ENCODE data around the gene OGFOD3.
"Not testable (repeated sequence)": the region's sequence is repeated elsewhere in the genome, so short reads cannot be mapped to it uniquely, and the experiment has no call there.

OGFOD3 gene

DNA sequence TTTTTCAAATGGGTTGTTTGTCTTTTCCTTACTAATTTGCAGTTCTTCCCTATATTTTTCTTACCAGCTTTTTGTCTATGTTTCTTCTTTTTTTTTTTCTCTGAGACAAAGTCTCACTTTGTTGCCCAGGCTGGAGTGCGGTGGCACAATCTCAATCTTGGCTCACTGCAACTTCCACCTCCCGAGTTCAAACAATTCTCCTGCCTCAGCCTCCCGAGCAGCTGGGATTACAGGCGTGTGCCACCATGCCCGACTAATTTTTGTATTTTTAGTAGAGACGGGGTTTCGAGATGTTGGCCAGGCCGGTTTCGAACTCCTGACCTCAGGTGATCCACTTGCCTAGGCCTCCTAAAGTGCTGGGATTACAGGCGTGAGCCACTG lies 45.3 kb downstream of the OGFOD3 start:
- DNase-seq (ENCODE audit: low read depth in 3 of 3): not testable (repeated sequence)

DNA sequence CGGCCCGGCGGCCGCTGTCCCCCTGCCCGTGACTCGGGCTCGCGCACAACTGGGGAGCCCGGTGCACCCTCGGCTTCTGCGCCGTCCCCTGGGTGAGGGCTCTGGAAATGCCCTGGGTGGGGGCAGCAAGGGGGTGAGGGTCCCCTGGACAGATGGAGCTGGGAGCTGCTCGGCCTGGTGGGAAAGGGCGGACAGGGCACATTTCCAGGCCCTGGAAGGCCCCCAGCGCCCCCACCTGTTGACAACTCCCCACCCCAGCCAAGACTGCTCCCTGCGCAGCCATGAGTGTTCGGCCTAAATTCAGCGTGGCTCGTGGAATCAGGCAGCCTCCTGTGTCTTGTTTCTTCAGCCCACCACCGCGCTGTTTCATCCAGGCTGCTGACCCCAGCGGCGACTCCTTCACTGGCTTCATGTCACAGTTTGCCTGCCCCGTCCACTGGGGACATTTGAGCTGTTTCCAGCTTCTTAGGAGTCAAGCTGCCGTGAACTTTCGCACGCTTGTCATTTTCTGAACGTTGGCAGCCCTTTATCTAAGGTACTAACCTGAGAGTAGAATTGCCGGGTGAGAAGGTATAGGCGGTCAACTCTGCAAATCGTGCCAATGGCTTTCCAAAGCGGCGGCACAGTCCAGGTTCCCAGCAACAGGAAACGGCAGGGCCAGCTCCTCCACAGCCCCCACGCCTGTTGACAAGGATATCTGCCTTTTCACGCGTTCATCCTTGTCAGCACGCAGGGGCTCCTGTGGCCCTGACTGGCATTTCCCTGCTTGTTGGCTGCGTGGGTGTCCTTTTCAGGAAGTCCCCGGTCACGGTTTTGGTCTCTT lies 45.9 kb downstream of the OGFOD3 start:
- DNase-seq (ENCODE audit: low read depth in 3 of 3): no peak

GRCh38 chr17:82371333-82372248 lies 46.8 kb downstream of the OGFOD3 start, which contains the start of gene UTS2R:
Gene UTS2R (plus strand): TSS chr17:82371765. CDS start chr17:82374325, 2,560 bp downstream.
- no peak for DNase-seq (ENCODE audit: low read depth in 3 of 3)

- DNase-seq (ENCODE audit: low read depth in 3 of 3): peak in 2 of 3 experiments; percentile 13 to 23
These were observed 47.7 kb downstream of the OGFOD3 start for GRCh38 chr17:82370471-82371332.

DNA sequence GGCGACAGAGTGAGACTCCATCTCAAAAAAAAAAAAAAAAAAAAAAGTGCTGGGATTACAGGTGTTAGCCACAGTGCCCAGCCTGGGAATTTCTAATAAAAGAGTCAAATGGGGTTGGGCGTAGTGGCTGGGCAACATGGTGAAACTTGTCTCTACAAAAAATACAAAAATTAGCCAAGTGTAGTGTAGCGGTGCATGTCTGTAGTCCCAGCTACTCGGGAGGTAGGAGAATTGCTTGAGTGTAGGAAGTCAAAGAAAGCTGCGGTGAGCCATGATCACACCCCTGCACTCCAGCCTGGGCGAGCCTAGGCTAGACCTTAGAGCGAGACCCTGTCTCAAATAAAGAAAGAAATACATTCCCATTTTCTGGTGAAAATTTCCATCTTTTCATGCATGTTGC lies 49.2 kb downstream of the OGFOD3 start:
- no peak for DNase-seq (ENCODE audit: low read depth in 3 of 3)

- DNase-seq (ENCODE audit: low read depth in 3 of 3): no peak
These were observed 50.5 kb downstream of the OGFOD3 start for GRCh38 chr17:82367724-82368524.

DNA sequence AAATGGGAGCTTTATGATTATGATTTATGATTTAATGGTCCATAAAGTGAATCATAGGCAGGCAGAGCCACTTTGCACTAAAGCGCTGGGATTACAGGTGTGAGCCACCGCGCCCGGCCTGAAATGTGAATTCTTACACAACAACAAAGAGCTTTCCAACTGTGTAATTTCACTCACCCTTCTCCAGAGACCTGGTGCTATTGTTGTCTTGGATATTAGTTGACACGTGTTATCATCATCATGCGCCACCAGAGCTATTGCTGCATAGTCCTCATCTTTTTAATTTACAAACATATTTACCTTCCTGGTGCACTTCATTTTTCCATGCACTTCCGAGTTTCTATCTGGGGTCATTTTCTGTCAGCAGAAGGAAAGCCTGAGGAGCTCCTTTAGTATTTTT lies 51.6 kb downstream of the OGFOD3 start:
- no peak for DNase-seq (ENCODE audit: low read depth in 3 of 3)

- no peak for DNase-seq (ENCODE audit: low read depth in 3 of 3)
These were observed 52.6 kb downstream of the OGFOD3 start for GRCh38 chr17:82365606-82366295.

- no peak for DNase-seq (ENCODE audit: low read depth in 3 of 3)
These were observed 56.3 kb downstream of the OGFOD3 start for GRCh38 chr17:82361885-82362633.

DNA sequence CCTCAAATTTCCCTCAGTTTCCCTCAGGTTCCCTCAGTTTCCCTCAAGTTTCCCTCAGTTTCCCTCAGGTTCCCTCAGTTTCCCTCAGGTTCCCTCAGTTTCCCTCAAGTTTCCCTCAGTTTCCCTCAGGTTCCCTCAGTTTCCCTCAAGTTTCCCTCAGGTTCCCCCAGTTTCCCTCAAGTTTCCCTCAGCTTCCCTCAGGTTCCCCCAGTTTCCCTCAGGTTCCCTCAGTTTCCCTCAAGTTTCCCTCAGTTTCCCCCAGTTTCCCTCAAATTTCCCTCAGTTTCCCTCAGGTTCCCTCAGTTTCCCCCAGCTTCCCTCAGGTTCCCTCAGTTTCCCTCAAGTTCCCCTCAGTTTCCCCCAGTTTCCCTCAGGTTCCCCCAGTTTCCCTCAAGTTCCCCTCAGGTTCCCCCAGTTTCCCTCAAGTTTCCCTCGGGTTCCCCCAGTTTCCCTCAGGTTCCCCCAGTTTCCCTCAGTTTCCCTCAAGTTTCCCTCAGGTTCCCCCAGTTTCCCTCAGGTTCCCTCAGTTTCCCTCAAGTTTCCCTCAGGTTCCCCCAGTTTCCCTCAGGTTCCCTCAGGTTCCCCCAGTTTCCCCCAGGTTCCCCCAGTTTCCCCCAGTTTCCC lies 58.8 kb downstream of the OGFOD3 start:
- DNase-seq (ENCODE audit: low read depth in 3 of 3): not testable (repeated sequence)

DNA sequence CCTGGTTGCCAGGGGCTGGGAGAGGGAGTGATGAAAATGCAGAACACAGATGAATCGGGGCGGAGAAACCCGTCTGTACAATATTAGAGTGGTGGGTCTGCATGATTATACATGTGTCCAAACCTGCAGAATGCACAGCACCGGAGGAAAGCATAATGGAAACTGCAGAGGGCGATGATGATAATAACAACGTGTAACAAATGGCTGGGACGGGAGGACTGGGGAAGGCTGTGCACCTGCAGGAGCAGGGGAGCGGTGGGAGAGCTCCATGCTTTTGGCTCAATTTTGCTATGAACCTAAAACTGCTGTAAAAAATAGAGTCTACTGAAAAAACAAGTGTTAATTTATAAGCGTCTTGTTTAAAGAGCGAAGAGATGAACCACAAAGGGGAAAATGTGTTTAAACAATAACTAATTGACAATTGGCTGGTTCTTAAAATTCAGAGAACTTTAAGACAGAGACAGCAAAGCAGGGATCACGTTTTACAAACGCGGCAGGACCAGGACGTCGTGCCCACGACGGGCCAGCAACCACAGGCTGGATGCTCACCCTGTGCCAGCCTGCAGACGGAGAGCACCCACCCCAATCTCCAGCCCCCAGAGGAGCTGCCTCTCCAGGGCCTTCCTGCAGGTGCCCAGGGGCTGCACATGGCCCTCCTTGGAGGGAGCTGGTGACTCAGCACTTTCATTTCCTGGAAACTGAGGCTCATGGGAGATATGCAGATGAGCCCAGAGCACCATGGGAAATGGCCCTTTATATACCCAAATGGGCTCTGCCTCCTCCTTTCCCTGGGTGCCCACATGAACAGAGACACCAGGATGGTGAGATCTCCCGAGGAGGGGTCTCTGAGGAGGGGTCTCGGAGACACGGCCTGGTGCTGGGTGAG lies 59.7 kb downstream of the OGFOD3 start, which contains the start of gene TEX19:
TEX19 (plus strand) TSS at position 783 of the 886 bp plus-strand sequence. CDS start 2,904 bp downstream, outside the sequence.
- no peak for DNase-seq (ENCODE audit: low read depth in 3 of 3)

DNA sequence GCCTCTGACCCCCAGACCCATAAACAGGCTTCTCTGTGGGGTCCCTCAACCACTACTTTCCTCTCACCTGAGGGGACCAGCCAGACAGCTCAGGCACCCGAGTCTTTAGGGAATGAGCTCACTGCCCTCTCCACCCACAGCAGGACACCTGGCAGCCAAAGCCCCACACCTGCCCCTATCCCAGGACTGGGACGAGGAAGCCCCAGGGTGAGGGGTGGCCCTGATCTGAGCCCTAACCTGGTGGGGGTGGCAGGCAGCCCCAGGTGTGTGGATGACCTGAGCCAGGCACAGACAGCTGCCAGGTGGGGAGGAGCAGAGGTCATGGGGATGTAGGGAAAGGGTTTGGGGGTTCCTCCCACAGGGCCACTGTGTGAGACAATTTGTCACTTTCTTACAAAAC lies 61.0 kb downstream of the OGFOD3 start:
- DNase-seq (ENCODE audit: low read depth in 3 of 3): no peak

DNA sequence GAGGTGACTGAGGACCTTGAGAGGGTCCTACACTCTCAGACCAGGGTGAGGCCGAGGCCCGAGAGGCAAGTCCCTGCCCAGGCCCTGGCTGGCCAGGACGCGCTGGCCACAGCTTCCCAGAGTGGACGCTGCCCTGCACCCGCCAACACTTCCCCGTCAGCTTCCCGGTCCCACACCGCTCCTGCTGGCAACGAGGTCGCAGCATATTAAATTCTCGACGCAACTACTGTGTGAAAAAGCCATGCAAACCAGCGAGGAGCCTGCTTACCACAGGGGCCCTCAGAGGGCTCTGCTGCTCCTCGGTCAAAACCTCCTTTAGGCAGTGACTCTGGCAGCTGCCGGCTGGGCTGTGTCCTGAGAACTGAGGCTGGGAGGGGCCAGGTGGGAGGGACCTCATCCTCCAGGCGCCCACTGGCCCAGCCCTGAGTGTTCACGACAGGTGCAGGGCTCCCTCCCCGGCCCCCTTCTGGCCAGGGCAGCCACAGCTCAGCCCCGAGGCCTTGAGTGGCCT lies 61.5 kb downstream of the OGFOD3 start:
- no peak for DNase-seq (ENCODE audit: low read depth in 3 of 3)

- no peak for DNase-seq (ENCODE audit: low read depth in 3 of 3)
These were observed 62.5 kb downstream of the OGFOD3 start for GRCh38 chr17:82355770-82356427.

- DNase-seq (ENCODE audit: low read depth in 3 of 3): no peak
These were observed 63.5 kb downstream of the OGFOD3 start for GRCh38 chr17:82354804-82355308.

DNA sequence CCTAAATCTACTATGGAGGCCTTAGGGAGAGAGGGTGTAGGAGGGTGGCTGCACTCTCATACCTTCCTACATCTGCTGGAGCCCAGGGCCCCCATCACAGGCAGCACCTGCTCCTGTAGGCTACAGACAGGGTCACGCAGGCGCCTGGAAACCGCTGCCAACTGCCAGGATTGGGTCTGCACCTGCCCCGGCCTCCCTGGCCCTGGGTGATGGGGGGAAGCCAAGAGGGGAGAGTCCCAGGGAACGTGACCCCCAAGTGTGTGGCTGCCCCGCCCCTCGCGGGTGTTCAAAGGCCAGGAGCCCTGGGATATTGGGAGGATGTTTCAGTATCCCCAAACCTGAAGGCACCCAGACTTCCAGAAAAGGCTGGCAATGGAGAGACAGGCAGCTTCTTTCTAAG lies 64.9 kb downstream of the OGFOD3 start:
- DNase-seq (ENCODE audit: low read depth in 3 of 3): no peak
